ENCODE results near the gene RNF157. TPM values are rescaled to one million over a fixed set of nuclear protein-coding genes. Genes with fewer than 3 reads are reported as not detected.
"Not testable (repeated sequence)": the region's sequence is repeated elsewhere in the genome, so short reads cannot be mapped to it uniquely, and the experiment has no call there.

RNF157 gene
- total and polyA plus RNA-seq, 2 of the 13 experiments (the other 11 are each of a cell fraction or from before 2014, with no cell fraction given) = 0.44 to 1.5 TPM

- ATAC-seq; in situ Hi-C loops (cut with HindIII; ENCODE audit: extremely low pct_ligation_motif_present, low pct_unique_long_range_greater_than_20kb); BruUV-seq (replicated peaks); H3K9ac ChIP-seq (ENCODE audit: insufficient read depth, low read depth, low read length); H3K9me3 ChIP-seq (ENCODE audit: low read length); intact Hi-C loops (cut with micrococcal nuclease; ENCODE audit: unreplicated experiment); FAIRE-seq; DNase-seq (ENCODE audit: low spot score); H3K27me3 ChIP-seq (ENCODE audit: control insufficient read depth in 1 of 2, insufficient read depth in 2 of 2, low read length in 2 of 2); CTCF ChIA-PET (ENCODE audit: low intra/inter-chr PET ratio, low total read pairs); H4K20me1 ChIP-seq (ENCODE audit: insufficient read depth, low read length); H3K36me3 ChIP-seq (replicated peaks in 1 of 2; ENCODE audit: control insufficient read depth in 1 of 2, insufficient read depth in 2 of 2, low read length in 2 of 2); H3K27ac ChIP-seq (ENCODE audit: extremely low read length, insufficient read depth, low read length); H3K79me2 ChIP-seq (ENCODE audit: insufficient read depth, low read length); H2AFZ ChIP-seq (ENCODE audit: low read length): not testable (repeated sequence)
- H3K4me1 ChIP-seq (ENCODE audit: insufficient read depth, low read length) = peaks cover 74% of the 10 kb centered on the region
- TF ChIP-seq ZNF460 (CRISPR knock-in tag; IDR thresholded peaks at IDR 0.05; ENCODE audit: borderline replicate concordance) = peak; percentile 77; the same call in 1 of the 2 replicates
- peak; percentile 21; the same call in 1 of the 2 replicates for TF ChIP-seq MYC (CRISPR knock-in tag; IDR thresholded peaks at IDR 0.05; ENCODE audit: borderline replicate concordance)
- 0 out of 2 replicates have a peak, but pooled peaks have one; percentile 3 for TF ChIP-seq ZNF878 (CRISPR knock-in tag; IDR thresholded peaks at IDR 0.05)
- 0 out of 2 replicates have a peak, but pooled peaks have one; percentile 10 for TF ChIP-seq SP5 (CRISPR knock-in tag; IDR thresholded peaks at IDR 0.05; ENCODE audit: borderline replicate concordance, low read depth)
- peak; percentile 19; the same call in 1 of the 2 replicates for TF ChIP-seq RXRA (CRISPR knock-in tag; IDR thresholded peaks at IDR 0.05)
- TF ChIP-seq TRIM24 (CRISPR knock-in tag; IDR thresholded peaks at IDR 0.05) = 0 out of 2 replicates have a peak, but pooled peaks have one; percentile 28
- 0 out of 2 replicates have a peak, but pooled peaks have one; percentile 19 for TF ChIP-seq RARA (CRISPR knock-in tag; IDR thresholded peaks at IDR 0.05)
- TF ChIP-seq ZBTB38 (CRISPR knock-in tag; IDR thresholded peaks at IDR 0.05) = 0 out of 2 replicates have a peak, but pooled peaks have one; percentile 23
- H3K4me3 ChIP-seq (replicated peaks in 1 of 3; ENCODE audit: insufficient read depth in 1 of 3, low read depth in 2 of 3, low read length in 3 of 3) = 0 out of 6 replicates have a peak overlapping the region, but pooled peaks of 1 of the 3 experiments have one; percentile 63
- WGBS (ENCODE audit: low lambda C conversion rate) = 76% methylated on average over 23 of the region's 23 CpGs
- POLR2A ChIA-PET = interaction anchor here (1.3 to 2.9 kb wide), 4 partner anchors 11 to 473 kb away, joined by 3 to 51 read pairs (median 6); partner anchors contain the start of genes RNF157 and UBALD2
- H3K4me2 ChIP-seq (ENCODE audit: low read depth, low read length) = peak overlapping the region; percentile 93
These were observed 12.9 kb upstream of the RNF157 start for GRCh38 chr17:76252967-76253766.
